HCT116 (cell line): Measurements from ENCODE around the gene NAALAD2. TPM values are rescaled to one million over a fixed set of nuclear protein-coding genes. Genes with fewer than 3 reads are reported as not detected.

ENCODE experiments used
- ATAC-seq: fragments of 200-7000 bp; cut with Tn5 transposase; 2 replicates; pipeline ENCODE4 v1.9.1; 2020; ENCODE audit warnings: mild to moderate bottlenecking, moderate library complexity
- BruUV-seq: library from RNA; stranded (reverse); fragments of 400-500 nt; replicated peaks from 2 replicates; lab custom pipeline; 2021; lab: Mats Ljungman, UMichigan
- CTCF ChIA-PET: fragments of 300-600 bp; sonication (Branson Sonifier 250); formaldehyde crosslinking; loops from one replicate; lab custom pipeline; 2021; ENCODE audit warnings: antibody characterized with exemption; lab: Charles Lee
- POLR2A ChIA-PET: fragments of 300-600, 350-600 bp; sonication (Branson Sonifier 250); formaldehyde crosslinking; loops from one replicate; lab custom pipeline; 2021; ENCODE audit warnings: antibody characterized with exemption; lab: Charles Lee
- RAD21 ChIA-PET, 2 experiments: fragments of 300-600 bp; sonication (Branson Sonifier 250); formaldehyde crosslinking; loops; one replicate each; lab custom pipeline; 2023; ENCODE audit warnings: low total read pairs in 2 of 2; ENCODE audit not compliant: uncharacterized antibody in 2 of 2, unreplicated experiment in 2 of 2, low non-redundant PET in 1 of 2; lab: Charles Lee
- DNase-seq: peaks from one replicate; pipeline ENCODE4 v3.0.0-alpha.2; 2010; ENCODE audit warnings: low read depth, low spot score
- H2AFZ ChIP-seq: fragments of 200-600 bp; shearing (Covaris generic), sonication (generic); 2 replicates; pipeline ENCODE4 v1.6.1; 2017; ENCODE audit warnings: low read depth, mixed run types, mixed read lengths, antibody characterized with exemption, low read length; ENCODE audit not compliant: poor library complexity, severe bottlenecking
- H3K27ac ChIP-seq: 2 replicates; pipeline ENCODE4 v1.5.1; 2012; ENCODE audit warnings: low read depth, low read length
- H3K27me3 ChIP-seq: fragments of 200-600 bp; sonication (generic); 2 replicates; pipeline ENCODE4 v1.6.1; 2016; ENCODE audit warnings: mixed run types, low read length, mixed read lengths; ENCODE audit not compliant: insufficient read depth
- H3K36me3 ChIP-seq, 2 experiments: fragments of 200-500 bp in 1 of 2; fragments of 200-600 bp in 1 of 2; sonication (Bioruptor generic) in 1 of 2; sonication (generic) in 1 of 2; 2 replicates each; pipeline versions ENCODE4 v1.5.1 to v1.6.1; 2014 to 2016; ENCODE audit warnings: low read length in 2 of 2, inconsistent platforms in 1 of 2, mixed read lengths in 1 of 2, mixed run types in 1 of 2; ENCODE audit not compliant: insufficient read depth in 2 of 2, control insufficient read depth in 1 of 2
- H3K4me1 ChIP-seq, 2 experiments: fragments of 200-600 bp in 1 of 2; sonication (generic) in 1 of 2; 2 replicates each; pipeline versions ENCODE4 v1.5.1 to v1.6.1; 2012 to 2017; ENCODE audit warnings: low read length in 2 of 2, inconsistent platforms in 1 of 2, mild to moderate bottlenecking in 1 of 2, mixed read lengths in 1 of 2, mixed run types in 1 of 2, moderate library complexity in 1 of 2; ENCODE audit not compliant: insufficient read depth in 2 of 2, control insufficient read depth in 1 of 2
- H3K4me2 ChIP-seq: fragments of 200-600 bp; sonication (generic); 2 replicates; pipeline ENCODE4 v1.6.1; 2017; ENCODE audit warnings: mixed run types, low read length, mixed read lengths
- H3K4me3 ChIP-seq, 2 experiments: fragments of 200-600 bp in 1 of 2; sonication (generic) in 1 of 2; replicated peaks in 1 of 2; 2 replicates each; pipeline ENCODE4 v1.5.1; 2011 to 2016; ENCODE audit warnings: low read length in 2 of 2, control low read depth in 1 of 2, low read depth in 1 of 2, mild to moderate bottlenecking in 1 of 2, mixed read lengths in 1 of 2, mixed run types in 1 of 2
- H3K79me2 ChIP-seq: fragments of 200-600 bp; sonication (generic); 2 replicates; pipeline ENCODE4 v1.6.1; 2017; ENCODE audit warnings: mild to moderate bottlenecking, mixed run types, low read length, moderate library complexity, mixed read lengths; ENCODE audit not compliant: insufficient read depth
- H3K9ac ChIP-seq: fragments of 200-600 bp; sonication (generic); 2 replicates; pipeline ENCODE4 v1.6.1; 2016; ENCODE audit warnings: low read length, mixed read lengths
- H3K9me2 ChIP-seq: fragments of 200-600 bp; sonication (generic), shearing (Covaris generic); 2 replicates; pipeline ENCODE4 v1.6.1; 2017; ENCODE audit warnings: mixed run types, mild to moderate bottlenecking, moderate library complexity; ENCODE audit not compliant: insufficient read depth
- H3K9me3 ChIP-seq, 2 experiments: fragments of 200-500 bp in 1 of 2; fragments of 200-600 bp in 1 of 2; sonication (Bioruptor generic) in 1 of 2; sonication (generic) in 1 of 2; 2 replicates each; pipeline ENCODE4 v1.6.1; 2014 to 2017; ENCODE audit warnings: low read length in 2 of 2, mixed read lengths in 2 of 2, inconsistent platforms in 1 of 2, low read depth in 1 of 2, mild to moderate bottlenecking in 1 of 2, mixed run types in 1 of 2, moderate library complexity in 1 of 2; ENCODE audit not compliant: control insufficient read depth in 1 of 2, insufficient read depth in 1 of 2
- H4K20me1 ChIP-seq: fragments of 200-600 bp; sonication (generic), shearing (Covaris generic); 2 replicates; pipeline ENCODE4 v1.6.1; 2017; ENCODE audit warnings: mixed run types, mild to moderate bottlenecking, moderate library complexity; ENCODE audit not compliant: insufficient read depth
- ATF3 ChIP-seq: IDR thresholded peaks from 2 replicates; pipeline ENCODE4 v1.6.1; 2012
- CBX3 ChIP-seq: IDR thresholded peaks from 2 replicates; pipeline ENCODE4 v1.6.1; 2012; ENCODE audit warnings: low read depth
- CTCF ChIP-seq, 3 experiments: fragments of 200-600 bp in 1 of 3; sonication (generic) in 1 of 3; IDR thresholded peaks in 2 of 3; conservative IDR thresholded peaks in 1 of 3; 2 replicates each; pipeline ENCODE4 v1.5.1; 2012 to 2017; ENCODE audit warnings: low read depth in 2 of 3, low read length in 2 of 3, antibody characterized with exemption in 1 of 3, borderline replicate concordance in 1 of 3, control low read depth in 1 of 3, mild to moderate bottlenecking in 1 of 3, mixed read lengths in 1 of 3, mixed run types in 1 of 3, moderate library complexity in 1 of 3; ENCODE audit not compliant: insufficient read depth in 1 of 3
- EGR1 ChIP-seq: IDR thresholded peaks from 2 replicates; pipeline ENCODE4 v1.6.1; 2012; ENCODE audit warnings: low read depth
- ELF1 ChIP-seq: IDR thresholded peaks from 2 replicates; pipeline ENCODE4 v1.6.1; 2012; ENCODE audit warnings: low read depth, borderline replicate concordance
- JUND ChIP-seq: IDR thresholded peaks from 2 replicates; pipeline ENCODE4 v1.6.1; 2012
- RAD21 ChIP-seq: IDR thresholded peaks from 2 replicates; pipeline ENCODE4 v1.6.1; 2012; ENCODE audit warnings: low read depth, mild to moderate bottlenecking
- REST ChIP-seq: IDR thresholded peaks from 2 replicates; pipeline ENCODE4 v1.6.1; 2012; ENCODE audit warnings: low read depth
- SP1 ChIP-seq: IDR thresholded peaks from 2 replicates; pipeline ENCODE4 v1.6.1; 2012; ENCODE audit warnings: low read depth
- SRF ChIP-seq: IDR thresholded peaks from 2 replicates; pipeline ENCODE4 v1.6.1; 2012; ENCODE audit warnings: low read depth
- YY1 ChIP-seq: IDR thresholded peaks from 2 replicates; pipeline ENCODE4 v1.6.1; 2011; ENCODE audit warnings: low read length, low read depth, moderate library complexity, mild to moderate bottlenecking; ENCODE audit not compliant: insufficient replicate concordance; ENCODE audit errors: extremely low read depth
- ZBTB33 ChIP-seq: IDR thresholded peaks from 2 replicates; pipeline ENCODE4 v1.6.1; 2011; ENCODE audit warnings: mild to moderate bottlenecking, low read length, moderate library complexity; ENCODE audit not compliant: insufficient replicate concordance; ENCODE audit errors: extremely low read depth
- ZFX ChIP-seq: fragments of 450-650 bp; IDR thresholded peaks from 2 replicates; pipeline ENCODE4 v1.6.1; 2017
- intact Hi-C: fragments of 100-400 bp; cut with micrococcal nuclease; formaldehyde crosslinking; loops from 2 replicates; pipeline ENCODE4 v1.10.0; 2022
- total RNA-seq: library from RNA; stranded (reverse); gene quantifications from one replicate; pipeline ENCODE4 v1.2.1, GENCODE V29; 2021; ENCODE audit not compliant: unreplicated experiment

NAALAD2 gene
- total RNA-seq, 1 experiment from 2014 or later, result not detected

GRCh38 chr11:90168571-90168970 is 34.1 kb downstream of the NAALAD2 start:
- no peaks in the 10 kb centered on the region for H3K4me1 ChIP-seq
- no peaks in the 10 kb centered on the region for H3K36me3 ChIP-seq
- peaks cover 17% of the 10 kb centered on the region; the same call in 1 of the 2 replicates for H3K27me3 ChIP-seq
- no peak for ATAC-seq
- no peak overlapping the region for H3K4me2 ChIP-seq
- H3K4me3 ChIP-seq, result no peak overlapping the region
- BruUV-seq, result no TSS peak
- H3K79me2 ChIP-seq, result no peaks in the 10 kb centered on the region
- no peak overlapping the region for H3K27ac ChIP-seq
- intact Hi-C loops, result no loop called here
- TF ChIP-seq RAD21, result no peak
- TF ChIP-seq EGR1, result no peak
- TF ChIP-seq CTCF (IDR thresholded peaks at IDR 0.05 in 2 of 3, conservative IDR thresholded peaks at IDR 0.05 in 1 of 3; ENCODE audit: borderline replicate concordance in 1 of 3, insufficient read depth in 1 of 3, low read depth in 2 of 3, low read length in 2 of 3), result no peak
- TF ChIP-seq CBX3, result no peak
- no peak for TF ChIP-seq ELF1
- TF ChIP-seq YY1, result no peak
- TF ChIP-seq REST, result no peak
- TF ChIP-seq ZBTB33, result no peak
- no peak for TF ChIP-seq JUND
- no peak for TF ChIP-seq SP1
- TF ChIP-seq SRF, result no peak
- no peak for TF ChIP-seq ZFX
- TF ChIP-seq ATF3, result no peak
- ChIA-PET POLR2A (no interaction called here), RAD21 (no interaction called here), CTCF (no interaction called here)
- H3K9me3 ChIP-seq, result no peaks in the 10 kb centered on the region
- no peaks in the 10 kb centered on the region for H4K20me1 ChIP-seq
- no peak overlapping the region for H2AFZ ChIP-seq
- H3K9me2 ChIP-seq, result no peaks in the 10 kb centered on the region
- DNase-seq, result no peak
- H3K9ac ChIP-seq, result no peak overlapping the region
